Lung (tissue), 12 donors: ENCODE measurements around the gene ASPSCR1. TPM values are rescaled to one million over a fixed set of nuclear protein-coding genes. Genes with fewer than 3 reads are reported as not detected.
A peak's percentile ranks its signal among the peaks of the same experiment; 100 is the strongest.

Experiments
- ATAC-seq: fragments of 200-7000 bp; cut with Tn5 transposase; one replicate; pipeline ENCODE4 v1.9.1; 2020; ENCODE audit warnings: moderate number of reproducible peaks; ENCODE audit not compliant: insufficient read depth, low FRiP score
- DNase-seq, 3 donors: peaks; one replicate each; pipeline ENCODE4 v3.0.0-alpha.2; 2013 to 2017
- H3K27ac ChIP-seq, 2 donors: one replicate each; pipeline ENCODE4 v1.5.1; 2013; ENCODE audit warnings: mild to moderate bottlenecking in 2 of 2, moderate library complexity in 2 of 2, control low read depth in 1 of 2, inconsistent platforms in 1 of 2, low read depth in 1 of 2, low read length in 1 of 2
- H3K27me3 ChIP-seq, 3 donors: one replicate each; pipeline ENCODE4 v1.5.1; 2013; ENCODE audit warnings: low read length in 2 of 3; ENCODE audit not compliant: control insufficient read depth in 3 of 3, insufficient read depth in 3 of 3
- H3K36me3 ChIP-seq, 4 donors: one replicate each; pipeline ENCODE4 v1.5.1; 2013; ENCODE audit warnings: low read length in 4 of 4, mild to moderate bottlenecking in 1 of 4, moderate library complexity in 1 of 4; ENCODE audit not compliant: control insufficient read depth in 4 of 4, insufficient read depth in 4 of 4
- H3K4me1 ChIP-seq, 5 donors: one replicate each; pipeline ENCODE4 v1.5.1; 2013; ENCODE audit warnings: low read length in 5 of 5, mild to moderate bottlenecking in 2 of 5, moderate library complexity in 1 of 5; ENCODE audit not compliant: control insufficient read depth in 5 of 5, insufficient read depth in 5 of 5
- H3K4me3 ChIP-seq: one replicate; pipeline ENCODE4 v1.5.1; 2013; ENCODE audit warnings: mild to moderate bottlenecking, control low read depth, moderate library complexity
- H3K9ac ChIP-seq, 2 donors: one replicate each; pipeline ENCODE4 v1.5.1; 2013; ENCODE audit warnings: low read length in 2 of 2, control low read depth in 1 of 2; ENCODE audit not compliant: insufficient read depth in 1 of 2
- H3K9me3 ChIP-seq, 4 donors: one replicate each; pipeline ENCODE4 v1.5.1; 2013; ENCODE audit warnings: low read length in 3 of 4, mild to moderate bottlenecking in 1 of 4, moderate library complexity in 1 of 4; ENCODE audit not compliant: control insufficient read depth in 4 of 4, insufficient read depth in 3 of 4
- whole genome bisulfite sequencing, 2 donors: extraction: QIAGEN DNeasy Blood & Tissue Kit; methylation state at CpG; one replicate each; pipeline ENCODE4 v1.1.7; 2013; 5-methylcytosine and 5-hydroxymethylcytosine counted together
- polyA plus RNA-seq, 2 donors: library from polyadenylated mRNA; stranded (reverse); fragments of 200-250 nt; gene quantifications; one replicate each; pipeline ENCODE4 v1.2.1, GENCODE V29; 2013
- total RNA-seq, 2 donors: library from RNA; depleted of rRNA in 1 of 2; stranded (reverse); fragments of >200 nt in 1 of 2; gene quantifications; one replicate each; pipeline ENCODE4 v1.2.1, GENCODE V29; 2014 to 2021
- TF ChIP-seq, protein P1 (sequence below): IDR thresholded peaks from 2 replicates; pipeline ENCODE4 v1.5.1; 2012; ENCODE audit warnings: mild to moderate bottlenecking; ENCODE audit errors: control extremely low read depth, extremely low read depth
- donor health status: control.
- donor health status: control.
- donor health status: Bipolar disorder and iron deficiency.
- donor health status: healthy.
- donor health status: DM: yes; HTN: yes; CAD: no.

The ASPSCR1 gene
- total and polyA plus RNA-seq, 4 donors, result 22.9 to 68.6 (median 42.4) TPM

- Histone ChIP-seq H3K27me3 (no peaks in the 10 kb centered on the region), H3K4me1 (peaks cover 0 to 27% (median 0%) of the 10 kb centered on the region in 5 donors), H3K36me3 (peaks cover 0 to 24% (median 0%) of the 10 kb centered on the region in 4 donors), H3K27ac (peak overlapping the region in 1 of 2 donors; percentile 23), H3K9me3 (no peaks in the 10 kb centered on the region), H3K4me3 (no peak overlapping the region), H3K9ac (no peak overlapping the region)
- ATAC-seq (no peak), DNase-seq (no peak)
- TF ChIP-seq, protein P1, sequence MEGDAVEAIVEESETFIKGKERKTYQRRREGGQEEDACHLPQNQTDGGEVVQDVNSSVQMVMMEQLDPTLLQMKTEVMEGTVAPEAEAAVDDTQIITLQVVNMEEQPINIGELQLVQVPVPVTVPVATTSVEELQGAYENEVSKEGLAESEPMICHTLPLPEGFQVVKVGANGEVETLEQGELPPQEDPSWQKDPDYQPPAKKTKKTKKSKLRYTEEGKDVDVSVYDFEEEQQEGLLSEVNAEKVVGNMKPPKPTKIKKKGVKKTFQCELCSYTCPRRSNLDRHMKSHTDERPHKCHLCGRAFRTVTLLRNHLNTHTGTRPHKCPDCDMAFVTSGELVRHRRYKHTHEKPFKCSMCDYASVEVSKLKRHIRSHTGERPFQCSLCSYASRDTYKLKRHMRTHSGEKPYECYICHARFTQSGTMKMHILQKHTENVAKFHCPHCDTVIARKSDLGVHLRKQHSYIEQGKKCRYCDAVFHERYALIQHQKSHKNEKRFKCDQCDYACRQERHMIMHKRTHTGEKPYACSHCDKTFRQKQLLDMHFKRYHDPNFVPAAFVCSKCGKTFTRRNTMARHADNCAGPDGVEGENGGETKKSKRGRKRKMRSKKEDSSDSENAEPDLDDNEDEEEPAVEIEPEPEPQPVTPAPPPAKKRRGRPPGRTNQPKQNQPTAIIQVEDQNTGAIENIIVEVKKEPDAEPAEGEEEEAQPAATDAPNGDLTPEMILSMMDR, result no peak
- WGBS, 2 donors, result 82 to 85% methylated on average over 12 to 13 of the region's 13 CpGs
These were observed 37.5 kb downstream of the ASPSCR1 start for GRCh38 chr17:82014971-82015310.

DNA sequence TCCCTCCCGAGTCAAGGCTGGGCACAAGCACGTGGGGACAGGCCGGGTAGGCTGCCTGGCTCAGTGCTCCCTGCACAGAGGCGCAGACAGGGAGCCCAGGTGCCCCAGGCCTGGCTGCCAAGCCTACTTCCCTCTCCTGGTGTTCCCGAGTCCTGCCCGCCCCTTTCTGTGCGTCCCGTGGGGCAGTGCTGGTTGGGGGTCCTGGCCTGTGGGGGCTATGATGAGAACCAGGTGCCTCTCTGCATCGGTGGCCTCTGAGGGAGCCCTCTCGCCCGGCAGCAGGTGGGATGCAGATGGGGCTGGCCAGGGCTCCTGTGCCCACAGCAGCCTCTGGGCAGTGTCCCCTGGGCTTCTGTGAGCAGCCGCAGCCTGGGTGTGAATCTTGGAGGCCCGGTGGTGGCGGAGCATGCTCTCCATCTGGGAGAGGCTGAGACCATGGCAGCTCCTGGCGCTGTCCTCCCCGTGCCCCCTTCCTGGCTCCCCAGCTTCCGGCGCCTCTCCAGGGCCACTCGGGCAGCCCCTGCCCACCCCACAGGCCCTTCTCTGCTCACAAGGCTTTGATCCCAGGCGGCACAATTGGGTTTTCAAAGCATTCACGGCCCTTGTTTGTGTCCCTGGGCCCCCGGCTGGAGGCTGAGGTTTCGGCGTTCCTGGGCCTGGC lies 38.0 kb downstream of the ASPSCR1 start:
- Histone ChIP-seq H3K9ac (no peak overlapping the region), H3K9me3 (no peaks in the 10 kb centered on the region), H3K36me3 (peaks cover 0 to 24% (median 0%) of the 10 kb centered on the region in 4 donors), H3K27me3 (no peaks in the 10 kb centered on the region), H3K4me3 (no peak overlapping the region), H3K27ac (no peak overlapping the region), H3K4me1 (peaks cover 0 to 27% (median 0%) of the 10 kb centered on the region in 5 donors)
- ATAC-seq (no peak), DNase-seq (peak; percentile 41 to 75 (median 75))
- TF ChIP-seq, protein P1, result no peak
- 80 to 82% methylated on average over 22 to 24 of the region's 24 CpGs for WGBS, 2 donors

DNA sequence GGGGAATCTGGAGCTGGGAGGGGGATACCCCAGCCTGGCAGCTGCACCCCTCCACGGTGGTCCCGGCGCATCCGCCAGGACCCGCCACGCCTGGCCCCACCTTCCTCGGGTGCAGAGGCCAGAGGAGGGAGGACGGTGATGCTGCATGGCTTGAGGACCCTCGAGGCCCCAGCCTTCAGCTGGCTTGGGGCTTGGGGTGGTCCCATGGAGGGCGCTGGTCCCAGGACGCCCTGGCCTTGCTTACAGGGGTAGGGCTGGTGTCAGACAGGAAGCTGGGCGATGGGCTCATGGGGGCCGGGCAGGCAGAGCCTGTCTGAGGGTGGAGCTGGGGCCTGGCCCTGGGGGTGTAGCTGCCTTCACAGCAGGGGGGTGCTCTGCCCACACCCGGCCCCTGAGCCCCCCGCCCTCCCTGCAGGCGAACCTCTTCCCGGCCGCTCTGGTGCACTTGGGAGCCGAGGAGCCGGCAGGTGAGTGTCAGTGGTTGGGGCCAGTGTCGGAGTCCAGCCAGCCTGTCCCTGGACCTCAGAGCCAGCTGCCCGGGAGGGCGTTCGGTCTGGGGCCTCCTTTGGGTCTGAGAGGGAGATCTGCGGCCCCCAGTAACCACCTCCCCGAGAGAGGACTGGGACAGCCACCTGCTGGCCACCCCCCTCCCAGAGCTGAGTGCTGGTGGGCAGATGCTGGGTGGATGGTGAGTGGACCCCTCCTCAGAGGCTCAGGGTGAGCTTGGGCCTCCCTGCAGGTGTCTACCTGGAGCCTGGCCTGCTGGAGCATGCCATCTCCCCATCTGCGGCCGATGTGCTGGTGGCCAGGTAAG lies 38.8 kb downstream of the ASPSCR1 start:
- H3K9ac ChIP-seq, result no peak overlapping the region
- no peaks in the 10 kb centered on the region for H3K9me3 ChIP-seq
- TF ChIP-seq, protein P1, result no peak
- no peaks in the 10 kb centered on the region for H3K27me3 ChIP-seq
- no peak overlapping the region for H3K4me3 ChIP-seq
- DNase-seq, result no peak
- H3K27ac ChIP-seq, result peak overlapping the region in 1 of 2 donors; percentile 6
- 82 to 91% methylated on average over 28 of the region's 28 CpGs for WGBS, 2 donors
- peaks cover 0 to 30% (median under 1%) of the 10 kb centered on the region in 5 donors for H3K4me1 ChIP-seq
- ATAC-seq, result no peak
- H3K36me3 ChIP-seq, result peaks cover 0 to 19% (median 0%) of the 10 kb centered on the region in 4 donors
